CD1c-positive myeloid dendritic cell (primary cell): ENCODE measurements around the gene SCG5.
A peak's percentile ranks its signal among the peaks of the same experiment; 100 is the strongest.

Source experiments
- DNase-seq: peaks from one replicate; pipeline ENCODE4 v3.0.0-alpha.2; 2016; ENCODE audit errors: extremely low spot score

Gene SCG5

DNA sequence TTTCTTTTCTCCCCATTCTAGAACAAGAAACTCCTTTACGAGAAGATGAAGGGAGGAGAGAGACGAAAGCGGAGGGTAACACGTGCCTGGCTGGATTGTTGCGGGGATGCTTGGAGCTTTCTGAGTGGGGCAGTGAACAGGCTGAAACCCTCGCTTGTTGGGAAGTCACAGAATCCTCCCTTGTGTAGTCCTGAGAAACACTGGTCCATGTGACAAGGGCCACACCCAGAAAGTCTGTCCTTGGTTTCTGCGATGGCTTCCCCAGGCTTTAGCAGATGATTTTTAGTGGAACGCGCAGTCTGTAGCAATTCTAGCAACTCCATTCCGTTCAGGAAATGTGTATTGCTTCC lies 50.2 kb downstream of the SCG5 start:
- no peak for DNase-seq

- DNase-seq = no peak
Measured at GRCh38 chr15:32692286-32692685, 50.8 kb downstream of the SCG5 start.

GRCh38 chr15:32694222-32694983 lies 52.9 kb downstream of the SCG5 start:
- DNase-seq = no peak

DNA sequence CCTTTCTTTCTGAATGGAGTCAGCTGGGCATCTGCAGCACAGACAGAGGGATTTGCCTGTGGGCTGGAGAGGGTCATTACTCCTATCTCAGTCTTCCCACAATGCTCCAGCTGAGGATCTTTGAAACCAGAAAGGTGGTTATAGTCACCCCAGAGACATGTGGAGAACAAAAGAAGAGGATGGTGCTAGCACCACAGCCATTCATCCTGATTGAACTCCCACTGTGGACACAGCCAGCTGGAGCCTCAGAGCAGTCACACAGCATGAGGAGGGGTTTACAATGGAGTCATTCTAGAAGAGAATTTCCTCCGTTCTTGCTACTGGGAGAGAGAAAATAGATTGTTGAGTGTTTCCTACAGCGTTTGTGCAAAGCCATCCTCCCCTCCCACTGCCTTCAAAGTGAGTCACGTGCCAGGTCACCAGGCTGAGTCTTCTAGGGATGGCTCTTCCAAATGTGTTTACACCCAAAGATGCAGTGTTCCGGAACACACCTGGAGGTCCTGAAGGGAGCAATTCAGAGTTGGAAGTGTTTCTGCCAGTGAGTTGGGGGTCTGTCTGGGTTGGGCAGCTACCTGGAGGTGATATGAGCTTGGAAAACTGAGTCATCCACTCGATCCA lies 57.4 kb downstream of the SCG5 start:
- DNase-seq = no peak

DNA sequence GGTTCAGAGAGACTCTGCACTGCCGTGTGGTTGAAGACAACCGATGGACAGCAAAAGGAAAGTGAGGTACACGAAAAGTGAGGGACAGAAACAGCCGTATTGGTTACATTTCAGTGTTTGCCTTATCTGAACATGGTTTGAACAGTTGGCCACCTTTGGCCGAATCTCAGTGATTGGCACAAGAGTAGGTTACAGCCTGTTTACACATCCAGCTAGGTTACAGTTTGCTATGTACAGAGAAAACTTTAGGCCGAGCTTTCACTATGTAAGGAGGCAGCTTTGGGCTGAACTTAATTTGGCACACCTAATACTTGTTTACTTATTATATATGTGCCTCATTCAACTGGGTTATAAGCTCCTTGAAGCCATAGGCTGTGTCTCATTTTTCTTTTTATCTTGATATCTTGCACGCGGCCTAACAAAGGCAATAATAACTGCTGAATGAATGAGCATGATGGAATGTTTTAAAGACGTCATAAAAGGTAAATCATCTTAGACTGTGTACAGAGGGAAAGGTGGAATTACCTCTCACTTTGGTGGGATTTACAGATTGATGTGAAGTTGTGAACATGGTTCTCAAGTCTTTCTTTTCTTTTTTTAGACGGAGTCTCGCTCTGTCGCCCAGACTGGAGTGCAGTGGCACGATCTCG lies 59.1 kb downstream of the SCG5 start:
- no peak for DNase-seq

- DNase-seq = no peak
Measured at GRCh38 chr15:32701863-32702262, 60.4 kb downstream of the SCG5 start.

DNA sequence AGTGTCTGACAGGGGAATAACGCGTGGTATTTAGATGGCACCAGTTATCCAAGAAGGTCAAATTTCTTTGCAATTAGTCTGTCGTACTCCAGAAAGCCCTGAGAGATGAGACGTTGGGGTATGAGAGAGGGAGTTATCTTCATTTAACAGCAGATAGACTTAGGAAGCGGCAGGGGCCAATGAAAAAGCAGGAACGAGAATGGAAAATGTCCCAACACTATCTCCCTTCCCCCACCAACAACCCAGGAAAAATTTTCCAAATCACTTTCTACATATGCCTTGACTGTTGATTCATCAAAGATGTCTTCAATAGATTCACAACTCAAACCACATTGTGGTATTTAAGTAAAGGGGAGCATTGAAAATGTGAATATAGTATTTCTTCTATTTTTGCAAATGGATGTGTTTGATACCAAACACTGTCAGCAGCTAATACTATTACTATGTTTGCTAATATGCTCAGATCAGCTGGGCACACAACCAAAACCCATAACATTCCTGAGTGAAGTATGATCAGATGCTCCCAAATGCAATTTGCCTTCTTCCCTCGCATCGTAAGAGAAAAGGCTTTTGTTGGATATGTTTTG lies 63.0 kb downstream of the SCG5 start:
- no peak for DNase-seq

GRCh38 chr15:32705446-32705845 lies 63.9 kb downstream of the SCG5 start:
- DNase-seq = peak; percentile 53

- DNase-seq = no peak
Measured at GRCh38 chr15:32706704-32707103, 65.2 kb downstream of the SCG5 start.

GRCh38 chr15:32707436-32707835 lies 65.9 kb downstream of the SCG5 start:
- DNase-seq = no peak

GRCh38 chr15:32709295-32710033 lies 68.0 kb downstream of the SCG5 start:
- no peak for DNase-seq

GRCh38 chr15:32715276-32715675 lies 73.8 kb downstream of the SCG5 start:
- DNase-seq = no peak

DNA sequence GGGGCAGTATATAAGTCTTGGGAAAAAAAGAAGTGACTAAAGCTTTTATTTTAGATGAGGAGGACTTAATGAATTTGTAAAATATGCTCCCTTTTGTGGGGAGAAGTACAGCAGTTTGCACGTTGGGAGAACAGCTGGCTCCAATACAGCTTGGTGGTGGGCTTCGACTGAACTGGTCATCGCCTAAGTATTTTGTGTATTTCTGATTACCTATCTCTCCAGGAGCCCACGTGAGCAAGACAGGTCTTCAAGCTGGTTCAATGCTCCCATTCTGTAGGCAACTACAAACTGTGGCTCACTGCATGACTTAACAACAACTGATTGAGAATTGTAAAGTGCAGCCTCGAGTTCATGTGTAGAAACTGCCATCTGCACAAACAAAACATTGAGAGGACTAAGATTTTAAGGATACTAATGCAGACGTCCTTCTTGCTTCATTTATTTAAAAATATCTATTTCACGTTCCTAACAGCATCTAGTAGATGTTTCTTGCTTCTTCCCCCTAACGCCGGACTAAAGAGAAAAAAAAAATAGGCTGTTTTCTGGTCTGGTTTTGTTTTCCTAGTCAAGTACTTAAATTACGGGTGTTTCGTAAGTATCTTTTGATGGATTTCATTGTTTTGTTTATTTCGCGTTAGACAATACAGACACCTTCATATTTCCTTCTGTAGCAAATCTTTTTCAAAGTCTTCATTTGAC lies 74.9 kb downstream of the SCG5 start:
- DNase-seq = no peak

GRCh38 chr15:32716915-32717425 lies 75.5 kb downstream of the SCG5 start:
- peak; percentile 17 for DNase-seq

DNA sequence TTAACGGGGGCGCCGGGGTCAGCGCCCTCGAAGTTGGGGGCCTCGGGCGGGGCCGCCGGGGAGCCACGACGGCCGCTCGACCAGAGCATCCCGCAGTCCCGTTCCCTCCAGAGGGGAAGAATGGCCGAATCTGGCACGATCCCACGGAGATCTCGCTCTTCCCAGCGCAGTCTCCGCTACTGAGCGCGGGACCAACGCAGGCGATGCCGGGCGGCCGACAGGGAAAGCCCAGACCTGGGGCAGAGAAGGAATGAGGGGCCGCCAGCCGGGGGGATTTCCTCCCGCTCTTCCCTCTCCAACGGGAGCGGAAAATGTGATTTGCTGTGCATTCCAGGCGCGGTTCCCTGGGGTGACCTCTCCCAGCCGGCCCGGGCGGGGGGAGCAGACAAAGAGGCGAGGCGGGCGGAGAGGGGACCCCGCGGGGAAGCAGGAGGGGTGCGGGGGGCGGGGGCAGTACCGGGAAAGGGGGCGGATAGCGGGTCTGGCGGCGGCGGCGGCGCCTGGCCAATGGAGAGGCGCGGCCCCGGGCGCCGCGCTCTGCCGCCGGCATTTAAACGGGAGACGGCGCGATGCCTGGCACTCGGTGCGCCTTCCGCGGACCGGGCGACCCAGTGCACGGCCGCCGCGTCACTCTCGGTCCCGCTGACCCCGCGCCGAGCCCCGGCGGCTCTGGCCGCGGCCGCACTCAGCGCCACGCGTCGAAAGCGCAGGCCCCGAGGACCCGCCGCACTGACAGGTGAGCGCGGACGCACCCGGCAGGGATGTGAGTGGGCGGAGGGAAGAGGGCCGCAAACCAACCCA lies 76.1 kb downstream of the SCG5 start, which contains the start of gene GREM1:
TSS of gene GREM1 (plus strand) at position 579 of the 801 bp plus-strand sequence. CDS start 12,687 bp downstream, outside the sequence.
- no peak for DNase-seq

DNA sequence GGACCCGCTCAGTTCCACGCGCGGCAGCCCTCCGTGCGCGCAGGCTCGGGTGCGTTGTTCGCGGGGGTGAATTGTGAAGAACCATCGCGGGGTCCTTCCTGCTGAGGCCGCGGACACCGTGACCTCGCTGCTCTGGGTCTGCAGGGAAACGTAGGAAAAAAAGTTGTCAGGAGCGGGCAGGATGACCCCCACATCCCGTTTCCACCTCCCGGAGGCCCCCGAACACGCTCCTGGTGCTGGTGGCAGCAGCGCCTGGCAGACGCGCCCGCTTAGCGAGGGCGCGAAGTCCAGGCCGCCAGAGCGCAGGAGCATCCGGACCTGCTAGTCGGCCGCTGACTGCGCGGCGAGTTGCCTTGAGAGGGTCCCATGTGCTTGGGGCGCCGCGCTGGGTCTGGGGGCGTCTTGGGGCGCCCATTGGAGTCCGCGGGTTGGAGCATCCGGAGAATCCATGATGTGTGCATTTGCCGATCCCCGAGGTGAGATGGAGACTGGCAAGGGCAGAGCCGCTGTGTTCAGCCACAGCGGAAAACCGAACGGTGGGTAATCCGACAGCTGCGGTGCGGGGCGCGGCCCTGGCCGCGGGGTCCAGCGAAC lies 76.8 kb downstream of the SCG5 start:
- DNase-seq = no peak

GRCh38 chr15:32718821-32719716 lies 77.6 kb downstream of the SCG5 start:
- no peak for DNase-seq

- no peak for DNase-seq
Measured at GRCh38 chr15:32721596-32721995, 80.1 kb downstream of the SCG5 start.

- DNase-seq = no peak
Measured at GRCh38 chr15:32722136-32722535, 80.6 kb downstream of the SCG5 start.
